GM12878 (cell line): Measurements from ENCODE around the gene ZBED2. TPM values are rescaled to one million over a fixed set of nuclear protein-coding genes. Genes with fewer than 3 reads are reported as not detected.

Source experiments
- ATAC-seq: fragments of 200-7000 bp; cut with Tn5 transposase; 3 replicates; pipeline ENCODE4 v1.9.1; 2020; ENCODE audit warnings: mild to moderate bottlenecking, moderate library complexity
- BruUV-seq: library from RNA; stranded (reverse); fragments of 400-500 nt; replicated peaks from 2 replicates; lab custom pipeline; 2021; lab: Mats Ljungman, UMichigan
- CTCF ChIA-PET: fragments of 300-600 bp; sonication (Branson Sonifier 250); formaldehyde crosslinking; extraction: SDS; loops from one replicate; lab custom pipeline; 2021; ENCODE audit warnings: inconsistent platforms; lab: Yijun Ruan, JAX
- POLR2A ChIA-PET: fragments of 350-600 bp; formaldehyde crosslinking; extraction: SDS; loops from one replicate; lab custom pipeline; 2021; ENCODE audit warnings: inconsistent platforms; lab: Charles Lee
- RAD21 ChIA-PET: fragments of 300-600 bp; sonication (Branson Sonifier 250); formaldehyde crosslinking; loops from one replicate; lab custom pipeline; 2023; ENCODE audit warnings: antibody characterized with exemption; ENCODE audit not compliant: unreplicated experiment; lab: Charles Lee
- SMC1A ChIA-PET: fragments of 300-600 bp; sonication (Branson Sonifier 250); formaldehyde crosslinking; loops from one replicate; lab custom pipeline; 2023; ENCODE audit not compliant: unreplicated experiment, uncharacterized antibody; lab: Charles Lee
- DNase-seq: peaks from one replicate; pipeline ENCODE4 v3.0.0-alpha.2; 2011; ENCODE audit warnings: low read depth, low spot score
- FAIRE-seq: peaks from 3 replicates; lab custom pipeline; 2011; peaks lifted over from hg19 to GRCh38; lab: Jason Lieb, UNC
- H2AFZ ChIP-seq: 2 replicates; pipeline ENCODE4 v1.6.0; 2011; ENCODE audit warnings: low read depth, low read length, control low read depth; ENCODE audit not compliant: control insufficient read depth
- H3K27ac ChIP-seq: 2 replicates; pipeline ENCODE4 v1.5.1; 2011; ENCODE audit warnings: control low read depth; ENCODE audit not compliant: control insufficient read depth, insufficient read depth
- H3K27me3 ChIP-seq, 2 experiments: replicated peaks in 1 of 2; 2 replicates each; pipeline versions ENCODE4 v1.6.0 to v1.6.1; 2011; ENCODE audit warnings: low read length in 1 of 2; ENCODE audit not compliant: control insufficient read depth in 2 of 2, insufficient read depth in 2 of 2
- H3K36me3 ChIP-seq, 2 experiments: 2 replicates each; pipeline ENCODE4 v1.5.1; 2011; ENCODE audit warnings: low read length in 1 of 2; ENCODE audit not compliant: control insufficient read depth in 2 of 2, insufficient read depth in 2 of 2
- H3K4me1 ChIP-seq: 2 replicates; pipeline ENCODE4 v1.6.1; 2011; ENCODE audit warnings: mild to moderate bottlenecking, low read length, moderate library complexity, mixed read lengths; ENCODE audit not compliant: control insufficient read depth, insufficient read depth
- H3K4me2 ChIP-seq: 2 replicates; pipeline ENCODE4 v1.6.0; 2011; ENCODE audit warnings: control low read depth; ENCODE audit not compliant: control insufficient read depth, insufficient read depth
- H3K4me3 ChIP-seq: fragments of 200-600 bp; sonication (generic); 2 replicates; pipeline ENCODE4 v1.5.1; 2016
- H3K79me2 ChIP-seq: 2 replicates; pipeline ENCODE4 v1.6.0; 2011; ENCODE audit warnings: low read length; ENCODE audit not compliant: control insufficient read depth, insufficient read depth
- H3K9ac ChIP-seq: 2 replicates; pipeline ENCODE4 v1.8.0; 2011; ENCODE audit warnings: low read length, control low read depth, mixed read lengths; ENCODE audit not compliant: control insufficient read depth, insufficient read depth
- H3K9me3 ChIP-seq: replicated peaks from 3 replicates; pipeline ENCODE4 v1.5.1; 2011; ENCODE audit warnings: mild to moderate bottlenecking, low read length; ENCODE audit not compliant: control insufficient read depth, insufficient read depth
- H4K20me1 ChIP-seq: 2 replicates; pipeline ENCODE4 v1.6.0; 2011; ENCODE audit not compliant: control insufficient read depth, insufficient read depth
- CREB1 ChIP-seq: IDR thresholded peaks from 2 replicates; pipeline ENCODE4 v1.6.1; 2012; ENCODE audit warnings: low read depth, mild to moderate bottlenecking, inconsistent platforms
- HDAC6 ChIP-seq: fragments of 200-600 bp; sonication (generic); IDR thresholded peaks from one replicate; pipeline ENCODE4 v1.8.0; 2017; ENCODE audit warnings: antibody characterized with exemption; ENCODE audit not compliant: unreplicated experiment
- RB1 ChIP-seq: fragments of 450-650 bp; formaldehyde crosslinking; IDR thresholded peaks from 2 replicates; pipeline ENCODE4 v1.6.1; 2017; ENCODE audit warnings: mild to moderate bottlenecking, borderline replicate concordance
- RUNX3 ChIP-seq: IDR thresholded peaks from 2 replicates; pipeline ENCODE4 v1.6.1; 2012; ENCODE audit warnings: low read length, inconsistent platforms
- WGBS: methylation state at CpG from one replicate; pipeline ENCODE4 v1.1.6; 2016; ENCODE audit warnings: low lambda C conversion rate; ENCODE audit not compliant: insufficient replicate concordance, insufficient coverage; ENCODE audit errors: missing lambda C conversion rate; 5-methylcytosine and 5-hydroxymethylcytosine counted together
- in situ Hi-C: fragments of 300-500 bp; cut with MboI; formaldehyde crosslinking; loops from 9 replicates; pipeline ENCODE4 v1.14.3; 2018; ENCODE audit warnings: mixed read lengths
- intact Hi-C: fragments of 100-400 bp; cut with micrococcal nuclease; formaldehyde crosslinking; loops from one replicate; pipeline ENCODE4 v1.14.2; 2022; ENCODE audit not compliant: unreplicated experiment
- polyA plus RNA-seq, 11 experiments: library from polyadenylated mRNA; depleted of rRNA in 4 of 11; unstranded in 6 of 11; stranded (reverse) in 5 of 11; fragments of >200 nt; fragmentation: Nextera tagmentation in 4 of 11; fragmentation: Illumina TruSeq in 1 of 11; extraction: Ambion mirVana in 4 of 11; extraction: Trizol in 1 of 11; gene quantifications; 1 replicate in 1 of 11; 2 replicates in 10 of 11; pipeline versions ENCODE4 v1.2.1 to v1.2.3, GENCODE V29; 2011 to 2016; ENCODE audit warnings: inconsistent platforms in 2 of 11, missing spikeins in 2 of 11, low read depth in 1 of 11
- total RNA-seq, 4 experiments: library from RNA; depleted of rRNA in 3 of 4; stranded (reverse); fragments of >200 nt in 3 of 4; fragmentation: Illumina TruSeq in 1 of 4; extraction: Trizol in 1 of 4; gene quantifications; 2 replicates each; pipeline versions ENCODE4 v1.2.1 to v1.2.3, GENCODE V29; 2013 to 2021
- TF ChIP-seq, protein P1 (sequence below): IDR thresholded peaks from 2 replicates; pipeline ENCODE4 v1.6.1; 2012; ENCODE audit warnings: improper control_type of control experiment, low read depth, low read length; ENCODE audit not compliant: insufficient replicate concordance

The ZBED2 gene
- total and polyA plus RNA-seq, 10 of the 15 experiments (the other 5 are each of a cell fraction or from before 2014, with no cell fraction given), result 0.02 to 0.24 (median 0.08) TPM; not detected in 3

DNA sequence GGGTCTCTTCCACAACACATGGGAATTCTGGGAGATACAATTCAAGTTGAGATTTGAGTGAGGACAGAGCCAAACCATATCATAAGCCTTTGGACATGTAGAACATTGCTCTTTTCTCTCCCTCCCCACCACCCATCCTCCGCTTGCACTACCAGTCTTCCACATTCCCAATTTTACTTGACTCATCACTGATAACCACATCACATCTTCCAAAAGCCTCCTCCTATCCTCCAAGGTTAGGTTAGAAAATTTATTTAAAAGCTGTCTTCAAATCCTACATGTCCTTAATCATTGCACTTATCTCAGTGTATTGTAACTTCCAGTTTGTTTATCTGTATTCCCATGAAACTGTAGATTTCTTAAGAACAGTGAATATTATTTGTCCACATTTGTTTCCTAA, 10.4 kb downstream of the ZBED2 start:
- H4K20me1 ChIP-seq, result no peaks in the 10 kb centered on the region
- no peak overlapping the region for H3K9ac ChIP-seq
- H3K9me3 ChIP-seq, result no peaks in the 10 kb centered on the region
- ChIA-PET SMC1A (interaction anchor here (1.5 kb wide), 1 partner anchor 14 kb away, joined by 3 read pairs; no protein-coding TSS in a partner anchor), RAD21 (no interaction called here), CTCF (no interaction called here), POLR2A (no interaction called here)
- no peaks in the 10 kb centered on the region for H3K79me2 ChIP-seq
- no peak for ATAC-seq
- no TSS peak for BruUV-seq
- H3K27ac ChIP-seq, result no peak overlapping the region
- FAIRE-seq, result no peak
- H3K4me2 ChIP-seq, result no peak overlapping the region
- no peaks in the 10 kb centered on the region; a peak in 1 of 4 replicates for H3K27me3 ChIP-seq
- H2AFZ ChIP-seq, result no peak overlapping the region
- WGBS, result 85% methylated on average over 1 of the region's 1 CpG
- no peak for DNase-seq
- in situ Hi-C loops, result no loop called here
- TF ChIP-seq HDAC6, result no peak
- TF ChIP-seq RB1, result no peak
- no peak for TF ChIP-seq CREB1
- TF ChIP-seq RUNX3, result no peak
- TF ChIP-seq, all 136 proteins: peak for 0
- no peaks in the 10 kb centered on the region for H3K36me3 ChIP-seq
- no peaks in the 10 kb centered on the region for H3K4me1 ChIP-seq
- intact Hi-C loops, result no loop called here
- H3K4me3 ChIP-seq, result no peak overlapping the region

DNA sequence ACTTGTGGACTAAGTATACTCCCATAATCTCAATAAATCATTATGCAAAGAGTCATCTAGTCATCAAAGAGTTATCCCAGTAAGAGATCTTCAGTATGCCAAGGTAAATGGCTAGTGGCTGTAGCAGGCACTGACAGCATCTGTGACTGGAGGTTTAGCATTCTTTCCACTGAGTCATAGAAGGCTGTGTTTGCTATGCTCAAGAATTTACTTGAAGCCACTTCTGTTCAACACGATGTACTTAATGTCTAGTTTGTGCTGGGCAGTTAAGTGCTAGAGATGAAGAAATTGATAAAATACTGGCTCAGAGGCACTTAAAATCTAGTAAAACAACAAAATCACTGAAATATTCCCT, 13.0 kb downstream of the ZBED2 start:
- no peak overlapping the region for H2AFZ ChIP-seq
- TF ChIP-seq, protein P1, sequence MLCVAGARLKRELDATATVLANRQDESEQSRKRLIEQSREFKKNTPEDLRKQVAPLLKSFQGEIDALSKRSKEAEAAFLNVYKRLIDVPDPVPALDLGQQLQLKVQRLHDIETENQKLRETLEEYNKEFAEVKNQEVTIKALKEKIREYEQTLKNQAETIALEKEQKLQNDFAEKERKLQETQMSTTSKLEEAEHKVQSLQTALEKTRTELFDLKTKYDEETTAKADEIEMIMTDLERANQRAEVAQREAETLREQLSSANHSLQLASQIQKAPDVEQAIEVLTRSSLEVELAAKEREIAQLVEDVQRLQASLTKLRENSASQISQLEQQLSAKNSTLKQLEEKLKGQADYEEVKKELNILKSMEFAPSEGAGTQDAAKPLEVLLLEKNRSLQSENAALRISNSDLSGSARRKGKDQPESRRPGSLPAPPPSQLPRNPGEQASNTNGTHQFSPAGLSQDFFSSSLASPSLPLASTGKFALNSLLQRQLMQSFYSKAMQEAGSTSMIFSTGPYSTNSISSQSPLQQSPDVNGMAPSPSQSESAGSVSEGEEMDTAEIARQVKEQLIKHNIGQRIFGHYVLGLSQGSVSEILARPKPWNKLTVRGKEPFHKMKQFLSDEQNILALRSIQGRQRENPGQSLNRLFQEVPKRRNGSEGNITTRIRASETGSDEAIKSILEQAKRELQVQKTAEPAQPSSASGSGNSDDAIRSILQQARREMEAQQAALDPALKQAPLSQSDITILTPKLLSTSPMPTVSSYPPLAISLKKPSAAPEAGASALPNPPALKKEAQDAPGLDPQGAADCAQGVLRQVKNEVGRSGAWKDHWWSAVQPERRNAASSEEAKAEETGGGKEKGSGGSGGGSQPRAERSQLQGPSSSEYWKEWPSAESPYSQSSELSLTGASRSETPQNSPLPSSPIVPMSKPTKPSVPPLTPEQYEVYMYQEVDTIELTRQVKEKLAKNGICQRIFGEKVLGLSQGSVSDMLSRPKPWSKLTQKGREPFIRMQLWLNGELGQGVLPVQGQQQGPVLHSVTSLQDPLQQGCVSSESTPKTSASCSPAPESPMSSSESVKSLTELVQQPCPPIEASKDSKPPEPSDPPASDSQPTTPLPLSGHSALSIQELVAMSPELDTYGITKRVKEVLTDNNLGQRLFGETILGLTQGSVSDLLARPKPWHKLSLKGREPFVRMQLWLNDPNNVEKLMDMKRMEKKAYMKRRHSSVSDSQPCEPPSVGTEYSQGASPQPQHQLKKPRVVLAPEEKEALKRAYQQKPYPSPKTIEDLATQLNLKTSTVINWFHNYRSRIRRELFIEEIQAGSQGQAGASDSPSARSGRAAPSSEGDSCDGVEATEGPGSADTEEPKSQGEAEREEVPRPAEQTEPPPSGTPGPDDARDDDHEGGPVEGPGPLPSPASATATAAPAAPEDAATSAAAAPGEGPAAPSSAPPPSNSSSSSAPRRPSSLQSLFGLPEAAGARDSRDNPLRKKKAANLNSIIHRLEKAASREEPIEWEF, result no peak
- TF ChIP-seq, all 136 proteins: peak for 0
- H3K79me2 ChIP-seq, result no peaks in the 10 kb centered on the region
- 79% methylated on average over 1 of the region's 1 CpG for WGBS
- intact Hi-C loops, result no loop called here
- RAD21 ChIA-PET, result no interaction called here
- CTCF ChIA-PET, result interaction anchor here (1.2 kb wide), 1 partner anchor 134 kb away, joined by 3 read pairs; no protein-coding TSS in a partner anchor
- SMC1A ChIA-PET, result interaction anchor here (1.0 kb wide), 1 partner anchor 385 kb away, joined by 3 read pairs; no protein-coding TSS in a partner anchor
- H3K36me3 ChIP-seq, result no peaks in the 10 kb centered on the region
- DNase-seq, result no peak
- H3K9ac ChIP-seq, result no peak overlapping the region
- no peaks in the 10 kb centered on the region for H3K4me1 ChIP-seq
- H3K4me3 ChIP-seq, result no peak overlapping the region
- no peak for FAIRE-seq
- H3K9me3 ChIP-seq, result no peaks in the 10 kb centered on the region
- H4K20me1 ChIP-seq, result no peaks in the 10 kb centered on the region
- BruUV-seq, result no TSS peak
- POLR2A ChIA-PET, result no interaction called here
- no peak overlapping the region for H3K27ac ChIP-seq
- ATAC-seq, result no peak
- in situ Hi-C loops, result no loop called here
- H3K27me3 ChIP-seq, result no peaks in the 10 kb centered on the region; a peak in 1 of 4 replicates
- H3K4me2 ChIP-seq, result no peak overlapping the region
